GM23248 (cell line): Measurements from ENCODE around the gene ATP12A. TPM values are rescaled to one million over a fixed set of nuclear protein-coding genes. Genes with fewer than 3 reads are reported as not detected.

Experiments used
- DNase-seq: peaks from one replicate; pipeline ENCODE4 v3.0.0-alpha.2; 2015
- H2AFZ ChIP-seq: fragments of 200-600 bp; sonication (generic); 2 replicates; pipeline ENCODE4 v1.6.1; 2016; ENCODE audit warnings: antibody characterized with exemption
- H3F3A ChIP-seq: fragments of 200-600 bp; sonication (generic); 2 replicates; pipeline ENCODE4 v1.6.1; 2016; ENCODE audit warnings: mild to moderate bottlenecking, antibody characterized with exemption, mixed run types; ENCODE audit not compliant: insufficient read depth
- H3K27ac ChIP-seq: fragments of 200-600 bp; sonication (generic); 2 replicates; pipeline ENCODE4 v1.5.1; 2016; ENCODE audit warnings: mild to moderate bottlenecking
- H3K27me3 ChIP-seq: fragments of 200-600 bp; sonication (generic); replicated peaks from 2 replicates; pipeline ENCODE4 v1.6.1; 2016; ENCODE audit warnings: mild to moderate bottlenecking; ENCODE audit not compliant: insufficient read depth
- H3K36me3 ChIP-seq: fragments of 200-600 bp; sonication (generic); 2 replicates; pipeline ENCODE4 v1.6.1; 2016; ENCODE audit warnings: low read depth, mild to moderate bottlenecking
- H3K4me1 ChIP-seq: fragments of 200-600 bp; sonication (generic); 2 replicates; pipeline ENCODE4 v1.6.1; 2016; ENCODE audit warnings: mild to moderate bottlenecking; ENCODE audit not compliant: insufficient read depth
- H3K4me2 ChIP-seq: fragments of 200-600 bp; sonication (generic); one replicate; pipeline ENCODE4 v1.6.1; 2016; ENCODE audit warnings: mild to moderate bottlenecking; ENCODE audit not compliant: unreplicated experiment
- H3K4me3 ChIP-seq: fragments of 200-600 bp; sonication (generic); 2 replicates; pipeline ENCODE4 v1.5.1; 2016; ENCODE audit warnings: mild to moderate bottlenecking
- H3K79me2 ChIP-seq: fragments of 200-600 bp; sonication (generic); 2 replicates; pipeline ENCODE4 v1.6.1; 2016; ENCODE audit warnings: mild to moderate bottlenecking; ENCODE audit not compliant: insufficient read depth
- H3K9ac ChIP-seq: fragments of 200-600 bp; sonication (generic); 2 replicates; pipeline ENCODE4 v1.6.1; 2016; ENCODE audit warnings: mild to moderate bottlenecking
- H3K9me2 ChIP-seq: fragments of 200-600 bp; sonication (generic); 2 replicates; pipeline ENCODE4 v1.6.1; 2016; ENCODE audit warnings: mixed run types, mild to moderate bottlenecking, moderate library complexity; ENCODE audit not compliant: insufficient read depth
- H3K9me3 ChIP-seq: fragments of 200-600 bp; sonication (generic); one replicate; pipeline ENCODE4 v1.6.1; 2017; ENCODE audit warnings: low read depth
- H4K20me1 ChIP-seq: fragments of 200-600 bp; sonication (generic); 2 replicates; pipeline ENCODE4 v1.6.0; 2016; ENCODE audit not compliant: insufficient read depth
- EZH2 ChIP-seq: fragments of 200-600 bp; sonication (generic); IDR thresholded peaks from 2 replicates; pipeline ENCODE4 v1.6.1; 2018; ENCODE audit warnings: antibody characterized with exemption, mild to moderate bottlenecking; ENCODE audit not compliant: insufficient read depth, poor library complexity, severe bottlenecking
- EZH2phosphoT487 ChIP-seq: fragments of 200-600 bp; sonication (generic); IDR thresholded peaks from 2 replicates; pipeline ENCODE4 v1.6.1; 2018; ENCODE audit warnings: antibody characterized with exemption, moderate library complexity, mild to moderate bottlenecking, low read depth; ENCODE audit not compliant: insufficient read depth
- WGBS, 2 experiments: methylation state at CpG; one replicate each; pipeline ENCODE4 v1.1.6; 2015 to 2017; ENCODE audit warnings: low lambda C conversion rate in 2 of 2, low coverage in 1 of 2; ENCODE audit errors: missing lambda C conversion rate in 2 of 2; 5-methylcytosine and 5-hydroxymethylcytosine counted together
- in situ Hi-C: fragments of 300-500 bp; cut with MboI; formaldehyde crosslinking; loops from 2 replicates; pipeline ENCODE4 v1.15.0; 2020
- polyA plus RNA-seq: library from polyadenylated mRNA; unstranded; fragments of >200 nt; fragmentation: Nextera tagmentation; extraction: Ambion mirVana; gene quantifications from 2 replicates; pipeline ENCODE4 v1.2.1, GENCODE V29; 2016
- total RNA-seq: library from RNA; depleted of rRNA; stranded (reverse); fragments of >200 nt; shearing (Covaris generic); gene quantifications from 2 replicates; pipeline ENCODE4 v1.2.3, GENCODE V29; 2014

Gene ATP12A
- total and polyA plus RNA-seq, 2 experiments from 2014 or later: not detected

GRCh38 chr13:24685314-24685713 is 5.1 kb downstream of the ATP12A start:
- in situ Hi-C loops: no loop called here

GRCh38 chr13:24687611-24688010 is 7.4 kb downstream of the ATP12A start:
- WGBS, 2 experiments: 56 to 64% methylated on average over 7 of the region's 7 CpGs
- Histone ChIP-seq H3K79me2 (no peaks in the 10 kb centered on the region), H4K20me1 (no peaks in the 10 kb centered on the region), H3K27me3 (peaks cover 4% of the 10 kb centered on the region), H2AFZ (no peak overlapping the region), H3K9ac (no peak overlapping the region), H3K4me1 (peaks cover 18% of the 10 kb centered on the region), H3K27ac (no peak overlapping the region), H3F3A (no peaks in the 10 kb centered on the region), H3K36me3 (no peaks in the 10 kb centered on the region), H3K4me2 (no peak overlapping the region), H3K9me2 (no peaks in the 10 kb centered on the region), H3K9me3 (no peaks in the 10 kb centered on the region), H3K4me3 (no peak overlapping the region)
- in situ Hi-C loops: no loop called here
- no peak for TF ChIP-seq EZH2
- TF ChIP-seq EZH2phosphoT487: no peak
- no peak for DNase-seq

More at GRCh38 chr13:24685314-24685713, 5.1 kb downstream of the ATP12A start:
- no peaks in the 10 kb centered on the region for H3K9me3 ChIP-seq
- no peaks in the 10 kb centered on the region for H3K9me2 ChIP-seq
- H3F3A ChIP-seq: no peaks in the 10 kb centered on the region
- H3K79me2 ChIP-seq: no peaks in the 10 kb centered on the region
- H3K27me3 ChIP-seq: peaks cover 16% of the 10 kb centered on the region
- no peak overlapping the region for H3K27ac ChIP-seq
- H3K36me3 ChIP-seq: no peaks in the 10 kb centered on the region
- H4K20me1 ChIP-seq: no peaks in the 10 kb centered on the region
- no peak overlapping the region for H3K4me2 ChIP-seq
- H3K4me3 ChIP-seq: no peak overlapping the region
- H3K4me1 ChIP-seq: peaks cover 13% of the 10 kb centered on the region
- no peak for DNase-seq
- TF ChIP-seq EZH2phosphoT487: no peak
- no peak for TF ChIP-seq EZH2
- H2AFZ ChIP-seq: no peak overlapping the region
- WGBS, 2 experiments: 57 to 67% methylated on average over 6 of the region's 6 CpGs
- H3K9ac ChIP-seq: no peak overlapping the region

GRCh38 chr13:24688111-24688510 is 7.9 kb downstream of the ATP12A start:
- Histone ChIP-seq H3K4me2 (no peak overlapping the region), H3K27me3 (peaks cover 4% of the 10 kb centered on the region), H3K9me2 (no peaks in the 10 kb centered on the region), H3K9me3 (no peaks in the 10 kb centered on the region), H3F3A (peaks cover 4% of the 10 kb centered on the region; the same call in 1 of the 2 replicates), H3K9ac (no peak overlapping the region), H3K79me2 (no peaks in the 10 kb centered on the region), H3K27ac (no peak overlapping the region), H4K20me1 (no peaks in the 10 kb centered on the region), H2AFZ (no peak overlapping the region), H3K36me3 (no peaks in the 10 kb centered on the region), H3K4me1 (peaks cover 23% of the 10 kb centered on the region), H3K4me3 (no peak overlapping the region)
- no peak for DNase-seq
- no peak for TF ChIP-seq EZH2
- no peak for TF ChIP-seq EZH2phosphoT487
- 17 to 18% methylated on average over 10 of the region's 10 CpGs for WGBS, 2 experiments
- in situ Hi-C loops: no loop called here

GRCh38 chr13:24688950-24689349 is 8.7 kb downstream of the ATP12A start:
- peaks cover 7% of the 10 kb centered on the region; the same call in 1 of the 2 replicates for H3F3A ChIP-seq
- no peak overlapping the region for H3K4me3 ChIP-seq
- H4K20me1 ChIP-seq: no peaks in the 10 kb centered on the region
- no peaks in the 10 kb centered on the region for H3K9me2 ChIP-seq
- TF ChIP-seq EZH2phosphoT487 (no peak), EZH2 (no peak)
- no peak overlapping the region for H3K9ac ChIP-seq
- DNase-seq: no peak
- H3K79me2 ChIP-seq: no peaks in the 10 kb centered on the region
- 50 to 55% methylated on average over 11 of the region's 11 CpGs for WGBS, 2 experiments
- H3K4me1 ChIP-seq: peaks cover 25% of the 10 kb centered on the region
- H3K27me3 ChIP-seq: peaks cover 4% of the 10 kb centered on the region
- no peak overlapping the region for H3K27ac ChIP-seq
- no peak overlapping the region for H2AFZ ChIP-seq
- in situ Hi-C loops: no loop called here
- H3K4me2 ChIP-seq: no peak overlapping the region
- H3K9me3 ChIP-seq: no peaks in the 10 kb centered on the region
- H3K36me3 ChIP-seq: no peaks in the 10 kb centered on the region

- in situ Hi-C loops: no loop called here
- no peaks in the 10 kb centered on the region for H3K9me2 ChIP-seq
- H3K27ac ChIP-seq: no peak overlapping the region
- no peaks in the 10 kb centered on the region for H3K9me3 ChIP-seq
- H2AFZ ChIP-seq: no peak overlapping the region
- DNase-seq: no peak
- peaks cover 4% of the 10 kb centered on the region for H3K27me3 ChIP-seq
- H3F3A ChIP-seq: peaks cover 7% of the 10 kb centered on the region; the same call in 1 of the 2 replicates
- no peaks in the 10 kb centered on the region for H3K79me2 ChIP-seq
- H3K4me3 ChIP-seq: no peak overlapping the region
- no peak overlapping the region for H3K4me2 ChIP-seq
- WGBS, 2 experiments: 59 to 60% methylated on average over 5 of the region's 5 CpGs
- H3K36me3 ChIP-seq: no peaks in the 10 kb centered on the region
- TF ChIP-seq EZH2phosphoT487: no peak
- no peak for TF ChIP-seq EZH2
- no peaks in the 10 kb centered on the region for H4K20me1 ChIP-seq
- no peak overlapping the region for H3K9ac ChIP-seq
- H3K4me1 ChIP-seq: peaks cover 13% of the 10 kb centered on the region
Observed at GRCh38 chr13:24691381-24691780, 11.2 kb downstream of the ATP12A start.
